HCT116 (cell line): ENCODE measurements around the gene CTNND1. TPM values are rescaled to one million over a fixed set of nuclear protein-coding genes. Genes with fewer than 3 reads are reported as not detected.

ENCODE experiments used
- ATAC-seq: fragments of 200-7000 bp; cut with Tn5 transposase; 2 replicates; pipeline ENCODE4 v1.9.1; 2020; ENCODE audit warnings: mild to moderate bottlenecking, moderate library complexity
- BruUV-seq: library from RNA; stranded (reverse); fragments of 400-500 nt; replicated peaks from 2 replicates; lab custom pipeline; 2021; lab: Mats Ljungman, UMichigan
- CTCF ChIA-PET: fragments of 300-600 bp; sonication (Branson Sonifier 250); formaldehyde crosslinking; loops from one replicate; lab custom pipeline; 2021; ENCODE audit warnings: antibody characterized with exemption; lab: Charles Lee
- POLR2A ChIA-PET: fragments of 300-600, 350-600 bp; sonication (Branson Sonifier 250); formaldehyde crosslinking; loops from one replicate; lab custom pipeline; 2021; ENCODE audit warnings: antibody characterized with exemption; lab: Charles Lee
- RAD21 ChIA-PET, 2 experiments: fragments of 300-600 bp; sonication (Branson Sonifier 250); formaldehyde crosslinking; loops; one replicate each; lab custom pipeline; 2023; ENCODE audit warnings: low total read pairs in 2 of 2; ENCODE audit not compliant: uncharacterized antibody in 2 of 2, unreplicated experiment in 2 of 2, low non-redundant PET in 1 of 2; lab: Charles Lee
- DNase-seq: peaks from one replicate; pipeline ENCODE4 v3.0.0-alpha.2; 2010; ENCODE audit warnings: low read depth, low spot score
- H2AFZ ChIP-seq: fragments of 200-600 bp; shearing (Covaris generic), sonication (generic); 2 replicates; pipeline ENCODE4 v1.6.1; 2017; ENCODE audit warnings: low read depth, mixed run types, mixed read lengths, antibody characterized with exemption, low read length; ENCODE audit not compliant: poor library complexity, severe bottlenecking
- H3K27ac ChIP-seq: 2 replicates; pipeline ENCODE4 v1.5.1; 2012; ENCODE audit warnings: low read depth, low read length
- H3K27me3 ChIP-seq: fragments of 200-600 bp; sonication (generic); 2 replicates; pipeline ENCODE4 v1.6.1; 2016; ENCODE audit warnings: mixed run types, low read length, mixed read lengths; ENCODE audit not compliant: insufficient read depth
- H3K36me3 ChIP-seq, 2 experiments: fragments of 200-500 bp in 1 of 2; fragments of 200-600 bp in 1 of 2; sonication (Bioruptor generic) in 1 of 2; sonication (generic) in 1 of 2; 2 replicates each; pipeline versions ENCODE4 v1.5.1 to v1.6.1; 2014 to 2016; ENCODE audit warnings: low read length in 2 of 2, inconsistent platforms in 1 of 2, mixed read lengths in 1 of 2, mixed run types in 1 of 2; ENCODE audit not compliant: insufficient read depth in 2 of 2, control insufficient read depth in 1 of 2
- H3K4me1 ChIP-seq, 2 experiments: fragments of 200-600 bp in 1 of 2; sonication (generic) in 1 of 2; 2 replicates each; pipeline versions ENCODE4 v1.5.1 to v1.6.1; 2012 to 2017; ENCODE audit warnings: low read length in 2 of 2, inconsistent platforms in 1 of 2, mild to moderate bottlenecking in 1 of 2, mixed read lengths in 1 of 2, mixed run types in 1 of 2, moderate library complexity in 1 of 2; ENCODE audit not compliant: insufficient read depth in 2 of 2, control insufficient read depth in 1 of 2
- H3K4me2 ChIP-seq: fragments of 200-600 bp; sonication (generic); 2 replicates; pipeline ENCODE4 v1.6.1; 2017; ENCODE audit warnings: mixed run types, low read length, mixed read lengths
- H3K4me3 ChIP-seq, 2 experiments: fragments of 200-600 bp in 1 of 2; sonication (generic) in 1 of 2; replicated peaks in 1 of 2; 2 replicates each; pipeline ENCODE4 v1.5.1; 2011 to 2016; ENCODE audit warnings: low read length in 2 of 2, control low read depth in 1 of 2, low read depth in 1 of 2, mild to moderate bottlenecking in 1 of 2, mixed read lengths in 1 of 2, mixed run types in 1 of 2
- H3K79me2 ChIP-seq: fragments of 200-600 bp; sonication (generic); 2 replicates; pipeline ENCODE4 v1.6.1; 2017; ENCODE audit warnings: mild to moderate bottlenecking, mixed run types, low read length, moderate library complexity, mixed read lengths; ENCODE audit not compliant: insufficient read depth
- H3K9ac ChIP-seq: fragments of 200-600 bp; sonication (generic); 2 replicates; pipeline ENCODE4 v1.6.1; 2016; ENCODE audit warnings: low read length, mixed read lengths
- H3K9me2 ChIP-seq: fragments of 200-600 bp; sonication (generic), shearing (Covaris generic); 2 replicates; pipeline ENCODE4 v1.6.1; 2017; ENCODE audit warnings: mixed run types, mild to moderate bottlenecking, moderate library complexity; ENCODE audit not compliant: insufficient read depth
- H3K9me3 ChIP-seq, 2 experiments: fragments of 200-500 bp in 1 of 2; fragments of 200-600 bp in 1 of 2; sonication (Bioruptor generic) in 1 of 2; sonication (generic) in 1 of 2; 2 replicates each; pipeline ENCODE4 v1.6.1; 2014 to 2017; ENCODE audit warnings: low read length in 2 of 2, mixed read lengths in 2 of 2, inconsistent platforms in 1 of 2, low read depth in 1 of 2, mild to moderate bottlenecking in 1 of 2, mixed run types in 1 of 2, moderate library complexity in 1 of 2; ENCODE audit not compliant: control insufficient read depth in 1 of 2, insufficient read depth in 1 of 2
- H4K20me1 ChIP-seq: fragments of 200-600 bp; sonication (generic), shearing (Covaris generic); 2 replicates; pipeline ENCODE4 v1.6.1; 2017; ENCODE audit warnings: mixed run types, mild to moderate bottlenecking, moderate library complexity; ENCODE audit not compliant: insufficient read depth
- CBX3 ChIP-seq: IDR thresholded peaks from 2 replicates; pipeline ENCODE4 v1.6.1; 2012; ENCODE audit warnings: low read depth
- CEBPB ChIP-seq: IDR thresholded peaks from 2 replicates; pipeline ENCODE4 v1.6.1; 2012; ENCODE audit warnings: low read depth
- EZH2 ChIP-seq: fragments of 200-600 bp; sonication (generic); IDR thresholded peaks from 2 replicates; pipeline ENCODE4 v1.6.1; 2017; ENCODE audit warnings: antibody characterized with exemption, mixed run types
- EZH2phosphoT487 ChIP-seq: fragments of 200-600 bp; IDR thresholded peaks from 2 replicates; pipeline ENCODE4 v1.6.1; 2018; ENCODE audit warnings: antibody characterized with exemption, borderline replicate concordance
- FOSL1 ChIP-seq: IDR thresholded peaks from 2 replicates; pipeline ENCODE4 v1.6.1; 2012; ENCODE audit warnings: low read depth
- JUND ChIP-seq: IDR thresholded peaks from 2 replicates; pipeline ENCODE4 v1.6.1; 2012
- POLR2A ChIP-seq: IDR thresholded peaks from 2 replicates; pipeline ENCODE4 v1.7.0; 2011; ENCODE audit warnings: borderline replicate concordance; ENCODE audit not compliant: insufficient read depth, insufficient read length; ENCODE audit errors: extremely low read depth
- POLR2AphosphoS5 ChIP-seq: IDR thresholded peaks from 2 replicates; pipeline ENCODE4 v1.6.1; 2011; ENCODE audit warnings: mild to moderate bottlenecking, low read depth, low read length, moderate library complexity
- SIN3A ChIP-seq: IDR thresholded peaks from 2 replicates; pipeline ENCODE4 v1.6.1; 2012; ENCODE audit warnings: low read depth
- SP1 ChIP-seq: IDR thresholded peaks from 2 replicates; pipeline ENCODE4 v1.6.1; 2012; ENCODE audit warnings: low read depth
- TCF7L2 ChIP-seq: IDR thresholded peaks from 2 replicates; pipeline ENCODE4 v1.7.0; 2011; ENCODE audit warnings: borderline replicate concordance, inconsistent platforms; ENCODE audit not compliant: insufficient read depth, insufficient read length; ENCODE audit errors: extremely low read depth
- YY1 ChIP-seq: IDR thresholded peaks from 2 replicates; pipeline ENCODE4 v1.6.1; 2011; ENCODE audit warnings: low read length, low read depth, moderate library complexity, mild to moderate bottlenecking; ENCODE audit not compliant: insufficient replicate concordance; ENCODE audit errors: extremely low read depth
- ZFX ChIP-seq: fragments of 450-650 bp; IDR thresholded peaks from 2 replicates; pipeline ENCODE4 v1.6.1; 2017
- ZNF274 ChIP-seq: fragments of 200-500 bp; sonication (Bioruptor generic); IDR thresholded peaks from 2 replicates; pipeline ENCODE4 v1.6.1; 2014; ENCODE audit warnings: mild to moderate bottlenecking, low read depth, low read length, inconsistent platforms
- intact Hi-C: fragments of 100-400 bp; cut with micrococcal nuclease; formaldehyde crosslinking; loops from 2 replicates; pipeline ENCODE4 v1.10.0; 2022
- total RNA-seq: library from RNA; stranded (reverse); gene quantifications from one replicate; pipeline ENCODE4 v1.2.1, GENCODE V29; 2021; ENCODE audit not compliant: unreplicated experiment
- TF ChIP-seq, protein P1 (sequence below): IDR thresholded peaks from 2 replicates; pipeline ENCODE4 v1.6.1; 2011; ENCODE audit warnings: mild to moderate bottlenecking, low read length, moderate library complexity; ENCODE audit not compliant: insufficient replicate concordance; ENCODE audit errors: extremely low read depth
- TF ChIP-seq, protein P2 (sequence below), 3 experiments: fragments of 200-600 bp in 1 of 3; sonication (generic) in 1 of 3; IDR thresholded peaks in 2 of 3; conservative IDR thresholded peaks in 1 of 3; 2 replicates each; pipeline ENCODE4 v1.5.1; 2012 to 2017; ENCODE audit warnings: low read depth in 2 of 3, low read length in 2 of 3, antibody characterized with exemption in 1 of 3, borderline replicate concordance in 1 of 3, control low read depth in 1 of 3, mild to moderate bottlenecking in 1 of 3, mixed read lengths in 1 of 3, mixed run types in 1 of 3, moderate library complexity in 1 of 3; ENCODE audit not compliant: insufficient read depth in 1 of 3
- TF ChIP-seq, protein P3 (sequence below): IDR thresholded peaks from 2 replicates; pipeline ENCODE4 v1.6.1; 2012; ENCODE audit warnings: low read depth
- TF ChIP-seq, protein P4 (sequence below): IDR thresholded peaks from 2 replicates; pipeline ENCODE4 v1.6.1; 2012

The CTNND1 gene
- total RNA-seq, 1 experiment from 2014 or later, result 157 TPM

GRCh38 chr11:57818812-57819211, 57.2 kb downstream of the CTNND1 start:
- H3K4me3 ChIP-seq, result no peak overlapping the region
- no peaks in the 10 kb centered on the region for H3K9me2 ChIP-seq
- CTCF ChIA-PET, result interaction anchor here (0.9 kb wide), 1 partner anchor 18 kb away, joined by 3 read pairs; no protein-coding TSS in a partner anchor
- no peak for ATAC-seq
- no peaks in the 10 kb centered on the region for H3K27me3 ChIP-seq
- H3K36me3 ChIP-seq, result peaks cover 36 to 37% of the 10 kb centered on the region in 2 experiments
- TF ChIP-seq ZFX (no peak), ZNF274 (no peak), TCF7L2 (no peak), SP1 (no peak), EZH2 (no peak), YY1 (no peak), POLR2AphosphoS5 (no peak), JUND (no peak), CEBPB (no peak), FOSL1 (no peak), POLR2A (no peak), SIN3A (no peak), CBX3 (no peak), EZH2phosphoT487 (no peak)
- TF ChIP-seq, protein P1, sequence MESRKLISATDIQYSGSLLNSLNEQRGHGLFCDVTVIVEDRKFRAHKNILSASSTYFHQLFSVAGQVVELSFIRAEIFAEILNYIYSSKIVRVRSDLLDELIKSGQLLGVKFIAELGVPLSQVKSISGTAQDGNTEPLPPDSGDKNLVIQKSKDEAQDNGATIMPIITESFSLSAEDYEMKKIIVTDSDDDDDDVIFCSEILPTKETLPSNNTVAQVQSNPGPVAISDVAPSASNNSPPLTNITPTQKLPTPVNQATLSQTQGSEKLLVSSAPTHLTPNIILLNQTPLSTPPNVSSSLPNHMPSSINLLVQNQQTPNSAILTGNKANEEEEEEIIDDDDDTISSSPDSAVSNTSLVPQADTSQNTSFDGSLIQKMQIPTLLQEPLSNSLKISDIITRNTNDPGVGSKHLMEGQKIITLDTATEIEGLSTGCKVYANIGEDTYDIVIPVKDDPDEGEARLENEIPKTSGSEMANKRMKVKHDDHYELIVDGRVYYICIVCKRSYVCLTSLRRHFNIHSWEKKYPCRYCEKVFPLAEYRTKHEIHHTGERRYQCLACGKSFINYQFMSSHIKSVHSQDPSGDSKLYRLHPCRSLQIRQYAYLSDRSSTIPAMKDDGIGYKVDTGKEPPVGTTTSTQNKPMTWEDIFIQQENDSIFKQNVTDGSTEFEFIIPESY, result no peak
- TF ChIP-seq, protein P2, sequence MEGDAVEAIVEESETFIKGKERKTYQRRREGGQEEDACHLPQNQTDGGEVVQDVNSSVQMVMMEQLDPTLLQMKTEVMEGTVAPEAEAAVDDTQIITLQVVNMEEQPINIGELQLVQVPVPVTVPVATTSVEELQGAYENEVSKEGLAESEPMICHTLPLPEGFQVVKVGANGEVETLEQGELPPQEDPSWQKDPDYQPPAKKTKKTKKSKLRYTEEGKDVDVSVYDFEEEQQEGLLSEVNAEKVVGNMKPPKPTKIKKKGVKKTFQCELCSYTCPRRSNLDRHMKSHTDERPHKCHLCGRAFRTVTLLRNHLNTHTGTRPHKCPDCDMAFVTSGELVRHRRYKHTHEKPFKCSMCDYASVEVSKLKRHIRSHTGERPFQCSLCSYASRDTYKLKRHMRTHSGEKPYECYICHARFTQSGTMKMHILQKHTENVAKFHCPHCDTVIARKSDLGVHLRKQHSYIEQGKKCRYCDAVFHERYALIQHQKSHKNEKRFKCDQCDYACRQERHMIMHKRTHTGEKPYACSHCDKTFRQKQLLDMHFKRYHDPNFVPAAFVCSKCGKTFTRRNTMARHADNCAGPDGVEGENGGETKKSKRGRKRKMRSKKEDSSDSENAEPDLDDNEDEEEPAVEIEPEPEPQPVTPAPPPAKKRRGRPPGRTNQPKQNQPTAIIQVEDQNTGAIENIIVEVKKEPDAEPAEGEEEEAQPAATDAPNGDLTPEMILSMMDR (IDR thresholded peaks at IDR 0.05 in 2 of 3, conservative IDR thresholded peaks at IDR 0.05 in 1 of 3; ENCODE audit: borderline replicate concordance in 1 of 3, insufficient read depth in 1 of 3, low read depth in 2 of 3, low read length in 2 of 3), result no peak
- TF ChIP-seq, protein P3, sequence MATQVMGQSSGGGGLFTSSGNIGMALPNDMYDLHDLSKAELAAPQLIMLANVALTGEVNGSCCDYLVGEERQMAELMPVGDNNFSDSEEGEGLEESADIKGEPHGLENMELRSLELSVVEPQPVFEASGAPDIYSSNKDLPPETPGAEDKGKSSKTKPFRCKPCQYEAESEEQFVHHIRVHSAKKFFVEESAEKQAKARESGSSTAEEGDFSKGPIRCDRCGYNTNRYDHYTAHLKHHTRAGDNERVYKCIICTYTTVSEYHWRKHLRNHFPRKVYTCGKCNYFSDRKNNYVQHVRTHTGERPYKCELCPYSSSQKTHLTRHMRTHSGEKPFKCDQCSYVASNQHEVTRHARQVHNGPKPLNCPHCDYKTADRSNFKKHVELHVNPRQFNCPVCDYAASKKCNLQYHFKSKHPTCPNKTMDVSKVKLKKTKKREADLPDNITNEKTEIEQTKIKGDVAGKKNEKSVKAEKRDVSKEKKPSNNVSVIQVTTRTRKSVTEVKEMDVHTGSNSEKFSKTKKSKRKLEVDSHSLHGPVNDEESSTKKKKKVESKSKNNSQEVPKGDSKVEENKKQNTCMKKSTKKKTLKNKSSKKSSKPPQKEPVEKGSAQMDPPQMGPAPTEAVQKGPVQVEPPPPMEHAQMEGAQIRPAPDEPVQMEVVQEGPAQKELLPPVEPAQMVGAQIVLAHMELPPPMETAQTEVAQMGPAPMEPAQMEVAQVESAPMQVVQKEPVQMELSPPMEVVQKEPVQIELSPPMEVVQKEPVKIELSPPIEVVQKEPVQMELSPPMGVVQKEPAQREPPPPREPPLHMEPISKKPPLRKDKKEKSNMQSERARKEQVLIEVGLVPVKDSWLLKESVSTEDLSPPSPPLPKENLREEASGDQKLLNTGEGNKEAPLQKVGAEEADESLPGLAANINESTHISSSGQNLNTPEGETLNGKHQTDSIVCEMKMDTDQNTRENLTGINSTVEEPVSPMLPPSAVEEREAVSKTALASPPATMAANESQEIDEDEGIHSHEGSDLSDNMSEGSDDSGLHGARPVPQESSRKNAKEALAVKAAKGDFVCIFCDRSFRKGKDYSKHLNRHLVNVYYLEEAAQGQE, result no peak
- TF ChIP-seq, protein P4, sequence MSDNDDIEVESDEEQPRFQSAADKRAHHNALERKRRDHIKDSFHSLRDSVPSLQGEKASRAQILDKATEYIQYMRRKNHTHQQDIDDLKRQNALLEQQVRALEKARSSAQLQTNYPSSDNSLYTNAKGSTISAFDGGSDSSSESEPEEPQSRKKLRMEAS, result no peak
- TF ChIP-seq, all 23 proteins: peak for 0
- no peak overlapping the region for H3K4me2 ChIP-seq
- no peaks in the 10 kb centered on the region for H3K79me2 ChIP-seq
- H3K4me1 ChIP-seq, result no peaks in the 10 kb centered on the region
- RAD21 ChIA-PET, result no interaction called here
- H4K20me1 ChIP-seq, result no peaks in the 10 kb centered on the region
- no peak overlapping the region for H2AFZ ChIP-seq
- intact Hi-C loops, result no loop called here
- BruUV-seq, result no TSS peak
- POLR2A ChIA-PET, result no interaction called here
- H3K27ac ChIP-seq, result no peak overlapping the region
- no peaks in the 10 kb centered on the region for H3K9me3 ChIP-seq
- H3K9ac ChIP-seq, result no peak overlapping the region
- no peak for DNase-seq
